CD14-positive monocyte (primary cell): Measurements from ENCODE around the gene GTF2H2C. TPM values are rescaled to one million over a fixed set of nuclear protein-coding genes. Genes with fewer than 3 reads are reported as not detected.
"Not testable (repeated sequence)": the region's sequence is repeated elsewhere in the genome, so short reads cannot be mapped to it uniquely, and the experiment has no call there.

Source experiments
- DNase-seq, 3 donors: peaks; one replicate each; pipeline ENCODE4 v3.0.0-alpha.2; 2011 to 2022
- H2AFZ ChIP-seq: 2 replicates; pipeline ENCODE4 v1.6.0; 2012; ENCODE audit warnings: mild to moderate bottlenecking, low read depth, low read length, inconsistent platforms; ENCODE audit not compliant: insufficient read depth, poor library complexity, severe bottlenecking
- H3K27ac ChIP-seq, 2 donors: 1 replicate in 1 of 2; 2 replicates in 1 of 2; pipeline ENCODE4 v1.5.1; 2012 to 2013; ENCODE audit warnings: low read length in 2 of 2, control low read depth in 1 of 2, inconsistent platforms in 1 of 2, low read depth in 1 of 2, mild to moderate bottlenecking in 1 of 2
- H3K27me3 ChIP-seq, 2 donors: one replicate each; pipeline versions ENCODE4 v1.6.0 to v1.6.1; 2011 to 2013; ENCODE audit warnings: low read length in 2 of 2; ENCODE audit not compliant: control insufficient read depth in 2 of 2, insufficient read depth in 2 of 2
- H3K36me3 ChIP-seq, 2 donors: replicated peaks in 1 of 2; 1 replicate in 1 of 2; 2 replicates in 1 of 2; pipeline versions ENCODE4 v1.5.1 to v1.6.1; 2012 to 2013; ENCODE audit warnings: low read length in 2 of 2, control low read depth in 1 of 2, inconsistent platforms in 1 of 2, mild to moderate bottlenecking in 1 of 2; ENCODE audit not compliant: insufficient read depth in 2 of 2, control insufficient read depth in 1 of 2
- H3K4me1 ChIP-seq, 2 donors: 1 replicate in 1 of 2; 2 replicates in 1 of 2; pipeline versions ENCODE4 v1.5.1 to v1.6.1; 2012 to 2013; ENCODE audit warnings: low read length in 2 of 2, control low read depth in 1 of 2, inconsistent platforms in 1 of 2, mild to moderate bottlenecking in 1 of 2, moderate library complexity in 1 of 2; ENCODE audit not compliant: insufficient read depth in 2 of 2, control insufficient read depth in 1 of 2
- H3K4me2 ChIP-seq: replicated peaks from 2 replicates; pipeline ENCODE3; 2012; ENCODE audit warnings: low read length, moderate library complexity, mild to moderate bottlenecking; ENCODE audit not compliant: poor library complexity, severe bottlenecking; ENCODE audit errors: extremely low read depth
- H3K4me3 ChIP-seq, 3 experiments: fragments of 200-600 bp in 1 of 3; sonication (generic) in 1 of 3; replicated peaks in 1 of 3; 1 replicate in 2 of 3; 2 replicates in 1 of 3; pipeline ENCODE4 v1.5.1; 2011 to 2013; ENCODE audit warnings: low read length in 3 of 3, mild to moderate bottlenecking in 3 of 3, control low read depth in 2 of 3, low read depth in 2 of 3, inconsistent platforms in 1 of 3, moderate library complexity in 1 of 3
- H3K79me2 ChIP-seq: 2 replicates; pipeline ENCODE4 v1.6.0; 2012; ENCODE audit warnings: mild to moderate bottlenecking, control low read depth, inconsistent platforms, low read length, moderate library complexity; ENCODE audit not compliant: insufficient read depth
- H3K9ac ChIP-seq: 2 replicates; pipeline ENCODE4 v1.6.0; 2017; ENCODE audit warnings: low read length, mild to moderate bottlenecking; ENCODE audit not compliant: insufficient read depth, poor library complexity, severe bottlenecking
- H3K9me3 ChIP-seq, 2 donors: replicated peaks in 1 of 2; 1 replicate in 1 of 2; 2 replicates in 1 of 2; pipeline versions ENCODE4 v1.5.1 to v1.6.1; 2012 to 2013; ENCODE audit warnings: low read length in 2 of 2, control low read depth in 1 of 2; ENCODE audit not compliant: control insufficient read depth in 1 of 2, insufficient read depth in 1 of 2
- H4K20me1 ChIP-seq: 2 replicates; pipeline ENCODE4 v1.6.0; 2012; ENCODE audit warnings: mild to moderate bottlenecking, low read length, control low read depth, moderate library complexity; ENCODE audit not compliant: insufficient read depth
- H3K27ac Mint-ChIP-seq, 7 donors: one replicate each; pipeline ENCODE4 v1.8.0; 2020; ENCODE audit warnings: mild to moderate bottlenecking in 7 of 7, mixed read lengths in 7 of 7, moderate library complexity in 6 of 7, inconsistent platforms in 2 of 7
- H3K27me3 Mint-ChIP-seq, 3 donors: one replicate each; pipeline ENCODE4 v1.8.0; 2021 to 2022; ENCODE audit warnings: low read depth in 3 of 3, mild to moderate bottlenecking in 3 of 3, mixed read lengths in 3 of 3, moderate library complexity in 3 of 3, inconsistent platforms in 1 of 3
- H3K36me3 Mint-ChIP-seq, 2 donors: one replicate each; pipeline ENCODE4 v1.8.0; 2020; ENCODE audit warnings: mixed read lengths in 2 of 2, inconsistent platforms in 1 of 2, mild to moderate bottlenecking in 1 of 2
- H3K4me1 Mint-ChIP-seq: one replicate; pipeline ENCODE4 v1.8.0; 2020; ENCODE audit warnings: mild to moderate bottlenecking, mixed read lengths
- H3K4me3 Mint-ChIP-seq, 2 donors: one replicate each; pipeline ENCODE4 v1.8.0; 2020; ENCODE audit warnings: mild to moderate bottlenecking in 2 of 2, mixed read lengths in 2 of 2, moderate library complexity in 1 of 2
- H3K9me3 Mint-ChIP-seq, 7 donors: one replicate each; pipeline ENCODE4 v1.8.0; 2020 to 2022; ENCODE audit warnings: mixed read lengths in 7 of 7, mild to moderate bottlenecking in 6 of 7, moderate library complexity in 6 of 7, inconsistent platforms in 2 of 7
- WGBS: methylation state at CpG from one replicate; pipeline ENCODE4 v1.1.5; 2013; ENCODE audit warnings: missing lambda C conversion rate; ENCODE audit not compliant: insufficient coverage; 5-methylcytosine and 5-hydroxymethylcytosine counted together
- intact Hi-C, 2 donors: fragments of 100-400 bp; cut with micrococcal nuclease; formaldehyde crosslinking; loops; one replicate each; pipeline versions ENCODE4 v1.15.0 to v1.15.1; 2023
- polyA plus RNA-seq, 3 donors: library from polyadenylated mRNA; depleted of rRNA in 1 of 3; unstranded in 2 of 3; stranded (reverse) in 1 of 3; fragments of 300-500 nt in 2 of 3; fragments of >200 nt in 1 of 3; fragmentation: Illumina TruSeq in 2 of 3; gene quantifications; 1 replicate in 2 of 3; 2 replicates in 1 of 3; pipeline ENCODE4 v1.2.3, GENCODE V29; 2012 to 2021
- small RNA-seq: library from RNA; depleted of rRNA; stranded (forward); fragments of <200 nt; gene quantifications from one replicate; pipeline ENCODE3, GENCODE V24; 2012; ENCODE audit warnings: low read depth; ENCODE audit not compliant: insufficient read length

Gene GTF2H2C
- polyA plus RNA-seq, 3 donors, result 11.0 to 14.4 (median 13.5) TPM

- DNase-seq, H3K9me3 ChIP-seq, H3K36me3 ChIP-seq, H3K4me2 ChIP-seq, H3K27me3 Mint-ChIP-seq, H3K9me3 Mint-ChIP-seq, H3K9ac ChIP-seq, intact Hi-C loops, H3K4me3 ChIP-seq, H3K27ac Mint-ChIP-seq, H3K79me2 ChIP-seq, H2AFZ ChIP-seq, H3K4me1 ChIP-seq, H3K36me3 Mint-ChIP-seq, H3K27me3 ChIP-seq, H3K27ac ChIP-seq, H4K20me1 ChIP-seq, H3K4me3 Mint-ChIP-seq, H3K4me1 Mint-ChIP-seq: not testable (repeated sequence)
- WGBS, result 92% methylated on average over 2 of the region's 9 CpGs
Measured at GRCh38 chr5:69631879-69632278, 71.9 kb downstream of the GTF2H2C start.

Small RNA genes within 50 kb of the gene (small RNA-seq; reads per million reads assigned to genes)
- not detected for gene RNU6-724P

Other genes starting within 250 kb of the GTF2H2C start
- 1 to 10 TPM in 2 of 3 donors, under 1 TPM in 1; 0.98 to 2.6 (median 1.6) TPM for gene CCDC125, start 227.4 kb upstream of the GTF2H2C start, polyA plus RNA-seq
- gene AK6, start 190.7 kb upstream of the GTF2H2C start, polyA plus RNA-seq, result 10 to 100 TPM in 2 of 3 donors, 1 to 10 TPM in 1; 7.6 to 50.3 (median 30.6) TPM
- 100 to 1,000 TPM in 2 of 3 donors, 10 to 100 TPM in 1; 50.2 to 156 (median 143) TPM for gene TAF9, start 190.7 kb upstream of the GTF2H2C start, polyA plus RNA-seq
- 10 to 100 TPM in 1 of 3 donors, 1 to 10 TPM in 2; 9.1 to 11.6 (median 9.6) TPM for gene RAD17, start 190.4 kb upstream of the GTF2H2C start, polyA plus RNA-seq
- gene MARVELD2, start 145.1 kb upstream of the GTF2H2C start, polyA plus RNA-seq, result under 1 TPM in 1 of 3 donors, not detected in 2; 0.15 TPM
- gene OCLN, start 67.4 kb upstream of the GTF2H2C start, polyA plus RNA-seq, result under 1 TPM in 2 of 3 donors, not detected in 1; 0.03 to 0.15 TPM